Ovary (tissue), 9 donors: ENCODE results near the gene ETV6. TPM values are rescaled to one million over a fixed set of nuclear protein-coding genes. Genes with fewer than 3 reads are reported as not detected.

ENCODE experiments used
- DNase-seq, 5 donors: peaks; one replicate each; pipeline ENCODE4 v3.0.0-alpha.2; 2019 to 2020
- H3K27ac ChIP-seq, 2 donors: fragments of 200-600 bp; one replicate each; pipeline versions ENCODE4 v1.5.1 to v1.8.0; 2019 to 2022
- H3K27me3 ChIP-seq: fragments of 200-600 bp; one replicate; pipeline ENCODE4 v1.8.0; 2022
- H3K36me3 ChIP-seq: fragments of 200-600 bp; sonication (generic); one replicate; pipeline ENCODE4 v1.5.1; 2019
- H3K4me1 ChIP-seq: one replicate; pipeline ENCODE4 v1.8.1; 2013; ENCODE audit warnings: mild to moderate bottlenecking, moderate library complexity; ENCODE audit not compliant: insufficient read depth
- H3K4me3 ChIP-seq: fragments of 200-600 bp; sonication (generic); one replicate; pipeline ENCODE4 v1.5.1; 2017
- H3K9me3 ChIP-seq, 2 donors: fragments of 200-600 bp in 1 of 2; sonication (generic) in 1 of 2; one replicate each; pipeline versions ENCODE4 v1.5.1 to v1.8.1; 2013 to 2019; ENCODE audit warnings: mild to moderate bottlenecking in 1 of 2, moderate library complexity in 1 of 2
- EP300 ChIP-seq: sonication (generic); formaldehyde crosslinking; IDR thresholded peaks from one replicate; pipeline ENCODE4 v1.6.1; 2017; ENCODE audit warnings: antibody characterized with exemption
- POLR2A ChIP-seq: fragments of 450-650 bp; IDR thresholded peaks from one replicate; pipeline ENCODE4 v1.6.1; 2017; ENCODE audit warnings: antibody characterized with exemption, mild to moderate bottlenecking, moderate library complexity
- WGBS, 3 donors: extraction: QIAGEN DNeasy Blood & Tissue Kit in 1 of 3; methylation state at CpG; one replicate each; pipeline versions ENCODE4 v1.1.5 to v1.1.7; 2013 to 2017; 5-methylcytosine and 5-hydroxymethylcytosine counted together
- intact Hi-C, 4 donors: fragments of 100-400 bp; cut with DNase I; formaldehyde crosslinking; loops; one replicate each; pipeline versions ENCODE4 v1.11.0 to v1.15.1; 2022 to 2023
- polyA plus RNA-seq, 2 donors: library from polyadenylated mRNA; stranded (reverse); fragments of 200-250 nt in 1 of 2; fragments of 350-450 nt in 1 of 2; fragmentation: Illumina TruSeq in 1 of 2; extraction: RNeasy Lipid Tissue Mini Kit (QIAGEN cat#74804) in 1 of 2; gene quantifications; one replicate each; pipeline ENCODE4 v1.2.3, GENCODE V29; 2013 to 2014
- total RNA-seq, 7 donors: library from RNA; depleted of rRNA in 2 of 7; stranded (reverse); fragments of >200 nt in 2 of 7; fragmentation: NEBNext Ultra II Directional in 3 of 7; extraction: Animal tissue kit (Norgen Biotek cat#: 25700) in 3 of 7; gene quantifications; one replicate each; pipeline versions ENCODE4 v1.1.0 to v1.2.4, GENCODE V29; 2016 to 2023
- TF ChIP-seq, protein P1 (sequence below), 3 donors: fragments of 450-650 bp in 2 of 3; fragments of 200-600 bp in 1 of 3; IDR thresholded peaks; one replicate each; pipeline versions ENCODE4 v1.5.1 to v1.8.0; 2016 to 2022; ENCODE audit warnings: antibody characterized with exemption in 3 of 3, mild to moderate bottlenecking in 1 of 3
- donor health status: DM: no; HTN: no; CAD: no; lungs with moderate emphysema.
- donor health status: DM: no; HTN: no; CAD: no.
- donor health status: Bipolar disorder and iron deficiency.
- donor health status: DM: yes; HTN: yes; CAD: no.
- donor health status: DM: no; HTN: no; CAD: no.
- donor health status: DM: yes; HTN: yes; CAD: no.

The ETV6 gene
- total and polyA plus RNA-seq, 9 donors = 4.4 to 34.6 (median 18.3) TPM

DNA sequence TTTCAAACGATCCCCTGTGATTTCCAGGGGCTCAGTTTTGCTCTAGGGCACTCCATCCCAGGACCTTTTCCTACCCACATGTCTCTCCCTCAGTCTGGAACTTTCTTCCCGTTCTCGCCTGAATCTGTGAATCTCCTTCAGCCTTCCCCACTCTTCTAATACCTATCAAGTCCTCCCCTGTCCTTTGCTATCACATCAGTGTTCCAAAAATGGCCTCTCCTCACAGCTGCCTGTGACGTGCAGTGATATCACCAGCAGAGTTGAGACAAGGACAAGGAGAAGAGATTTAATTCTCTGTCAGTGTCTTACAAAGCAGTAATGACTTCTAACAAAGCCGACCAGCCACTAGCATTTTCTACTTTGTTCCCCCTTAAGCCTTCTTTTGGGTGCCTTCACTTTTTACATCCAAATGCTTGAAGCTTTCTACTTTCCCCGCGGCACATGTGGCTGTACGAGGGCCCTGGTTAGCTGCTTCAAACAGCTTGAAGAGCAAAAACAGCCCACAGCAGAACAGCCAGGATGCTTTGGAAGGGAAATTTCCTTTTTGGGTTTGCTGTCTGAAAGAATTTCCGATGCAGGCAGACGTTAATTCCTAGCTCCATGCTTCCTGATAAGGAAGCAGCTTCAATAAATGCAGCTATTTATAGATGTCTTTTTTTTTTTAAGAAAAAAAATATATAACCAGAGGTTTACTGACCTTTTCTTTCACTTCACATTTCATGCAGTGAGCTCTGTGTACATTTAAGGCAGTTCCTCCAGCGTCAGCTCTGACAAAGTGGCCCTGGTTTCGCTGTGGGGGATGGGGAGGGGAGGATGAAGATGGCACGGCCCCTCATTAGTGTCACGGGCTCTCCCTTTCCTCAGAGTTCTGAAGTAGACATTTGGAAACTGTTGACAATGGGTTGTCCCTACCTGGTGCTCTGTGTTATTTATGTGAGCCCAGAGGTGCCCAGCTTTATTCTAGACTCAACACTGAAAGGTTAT is 109.3 kb downstream of the ETV6 start:
- H3K27ac ChIP-seq = peak overlapping the region in 1 of 2 donors; percentile 66
- peak in 3 of 5 donors; percentile 29 to 38 (median 37) for DNase-seq

GRCh38 chr12:11759494-11759878 is 110.0 kb downstream of the ETV6 start:
- no peak for TF ChIP-seq POLR2A
- 79 to 84% (median 83%) methylated on average over 5 of the region's 5 CpGs for WGBS, 3 donors
- H3K4me1 ChIP-seq = peaks cover 17% of the 10 kb centered on the region
- H3K4me3 ChIP-seq = no peak overlapping the region
- H3K27ac ChIP-seq = no peak overlapping the region
- no peaks in the 10 kb centered on the region for H3K27me3 ChIP-seq
- no peaks in the 10 kb centered on the region for H3K36me3 ChIP-seq
- intact Hi-C loops = no loop called here
- no peak for DNase-seq
- no peaks in the 10 kb centered on the region for H3K9me3 ChIP-seq

More for the DNA sequence above, 109.3 kb downstream of the ETV6 start:
- Histone ChIP-seq H3K4me1 (peaks cover 17% of the 10 kb centered on the region), H3K4me3 (no peak overlapping the region), H3K27me3 (no peaks in the 10 kb centered on the region), H3K36me3 (no peaks in the 10 kb centered on the region), H3K9me3 (no peaks in the 10 kb centered on the region)
- intact Hi-C loops = no loop called here
- 12 to 16% (median 15%) methylated on average over 14 of the region's 14 CpGs for WGBS, 3 donors
- TF ChIP-seq, protein P1, sequence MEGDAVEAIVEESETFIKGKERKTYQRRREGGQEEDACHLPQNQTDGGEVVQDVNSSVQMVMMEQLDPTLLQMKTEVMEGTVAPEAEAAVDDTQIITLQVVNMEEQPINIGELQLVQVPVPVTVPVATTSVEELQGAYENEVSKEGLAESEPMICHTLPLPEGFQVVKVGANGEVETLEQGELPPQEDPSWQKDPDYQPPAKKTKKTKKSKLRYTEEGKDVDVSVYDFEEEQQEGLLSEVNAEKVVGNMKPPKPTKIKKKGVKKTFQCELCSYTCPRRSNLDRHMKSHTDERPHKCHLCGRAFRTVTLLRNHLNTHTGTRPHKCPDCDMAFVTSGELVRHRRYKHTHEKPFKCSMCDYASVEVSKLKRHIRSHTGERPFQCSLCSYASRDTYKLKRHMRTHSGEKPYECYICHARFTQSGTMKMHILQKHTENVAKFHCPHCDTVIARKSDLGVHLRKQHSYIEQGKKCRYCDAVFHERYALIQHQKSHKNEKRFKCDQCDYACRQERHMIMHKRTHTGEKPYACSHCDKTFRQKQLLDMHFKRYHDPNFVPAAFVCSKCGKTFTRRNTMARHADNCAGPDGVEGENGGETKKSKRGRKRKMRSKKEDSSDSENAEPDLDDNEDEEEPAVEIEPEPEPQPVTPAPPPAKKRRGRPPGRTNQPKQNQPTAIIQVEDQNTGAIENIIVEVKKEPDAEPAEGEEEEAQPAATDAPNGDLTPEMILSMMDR (IDR thresholded peaks at IDR 0.05) = no peak
- TF ChIP-seq EP300 = peak; percentile 7
- no peak for TF ChIP-seq POLR2A

- Histone ChIP-seq H3K36me3 (no peaks in the 10 kb centered on the region), H3K27ac (no peak overlapping the region), H3K4me3 (no peak overlapping the region), H3K9me3 (no peaks in the 10 kb centered on the region), H3K27me3 (no peaks in the 10 kb centered on the region), H3K4me1 (peaks cover 17% of the 10 kb centered on the region)
- 58 to 81% (median 74%) methylated on average over 3 of the region's 3 CpGs for WGBS, 3 donors
- no peak for DNase-seq
- TF ChIP-seq EP300 (no peak), POLR2A (no peak)
- TF ChIP-seq, protein P1 (IDR thresholded peaks at IDR 0.05) = no peak
- intact Hi-C loops = no loop called here
These were observed 110.4 kb downstream of the ETV6 start for GRCh38 chr12:11759899-11760298.

DNA sequence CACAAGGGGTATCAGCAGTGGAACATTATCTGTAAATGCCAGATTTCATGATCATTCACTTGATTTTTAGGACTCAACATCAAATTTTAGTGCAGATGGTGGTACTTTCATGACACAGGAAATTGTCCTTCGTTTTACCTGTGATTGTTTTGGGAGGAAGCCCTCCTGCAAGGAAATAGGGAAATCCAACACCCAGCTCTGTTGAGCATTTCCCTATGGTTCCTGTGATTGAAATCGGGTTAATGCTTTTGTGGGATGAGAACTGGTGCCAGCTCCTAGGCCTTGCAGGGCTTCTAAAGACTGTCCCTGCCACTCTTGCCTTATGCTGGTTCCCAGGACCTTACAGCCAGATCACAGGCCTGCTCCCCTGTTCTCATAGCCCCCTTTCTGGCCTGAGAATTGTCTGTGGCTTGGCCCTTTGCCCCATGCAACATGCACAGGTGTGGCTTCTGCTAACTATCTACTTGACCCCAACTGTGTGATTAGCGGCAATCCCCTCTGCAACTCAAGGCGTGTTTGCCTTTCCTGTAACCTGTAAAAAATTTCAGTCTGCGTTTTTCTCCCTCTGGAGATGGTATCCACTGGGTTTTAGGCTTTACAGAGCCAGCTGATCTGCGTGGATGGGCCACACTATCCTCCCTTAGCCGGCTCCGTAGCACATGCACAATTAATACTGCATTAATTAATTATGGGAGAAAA is 112.5 kb downstream of the ETV6 start:
- intact Hi-C loops = no loop called here
- 90 to 93% (median 91%) methylated on average over 8 of the region's 8 CpGs for WGBS, 3 donors
- H3K36me3 ChIP-seq = no peaks in the 10 kb centered on the region
- peaks cover 22% of the 10 kb centered on the region for H3K4me1 ChIP-seq
- no peak overlapping the region for H3K27ac ChIP-seq
- no peak overlapping the region for H3K4me3 ChIP-seq
- no peak for TF ChIP-seq EP300
- TF ChIP-seq POLR2A = no peak
- TF ChIP-seq, protein P1 (IDR thresholded peaks at IDR 0.05) = no peak
- H3K9me3 ChIP-seq = no peaks in the 10 kb centered on the region
- H3K27me3 ChIP-seq = no peaks in the 10 kb centered on the region
- no peak for DNase-seq
